ENCODE measurements around the gene SLC1A5.
"Not testable (repeated sequence)": the region's sequence is repeated elsewhere in the genome, so short reads cannot be mapped to it uniquely, and the experiment has no call there.

SLC1A5 gene

DNA sequence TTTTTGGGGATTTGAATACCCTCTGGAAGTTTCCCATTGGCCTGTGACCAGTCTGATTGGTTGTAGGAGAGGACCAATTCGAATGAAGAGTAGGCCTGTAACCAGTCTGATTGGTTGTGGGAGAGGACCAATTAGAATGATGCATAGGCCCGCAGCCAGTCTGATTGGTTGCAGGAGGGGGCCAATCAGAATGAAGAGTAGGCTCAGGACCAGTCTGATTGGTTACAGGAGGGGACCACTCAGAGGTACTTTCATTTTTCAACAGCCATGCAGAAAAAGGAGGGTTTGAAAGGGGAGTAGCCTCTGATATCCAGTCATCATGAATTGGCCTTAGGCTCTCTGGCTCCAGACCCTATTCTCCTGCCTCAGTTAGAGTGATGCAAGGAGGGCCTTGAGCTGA is 30.4 kb upstream of the SLC1A5 start:
- no peaks in the 10 kb centered on the region for H3K4me1 ChIP-seq (ENCODE audit: insufficient read depth, low read length)
- no peak overlapping the region for H3K9ac ChIP-seq (ENCODE audit: low read length)
- no peaks in the 10 kb centered on the region for H3K9me3 ChIP-seq (ENCODE audit: low read length)
- no peaks in the 10 kb centered on the region for H3K36me3 ChIP-seq (ENCODE audit: insufficient read depth, low read length)
- no peak overlapping the region for H3K27ac ChIP-seq (ENCODE audit: low read depth, low read length)
- H3K4me3 ChIP-seq (ENCODE audit: low read depth in 1 of 2, low read length in 2 of 2), result no peak overlapping the region
- no peaks in the 10 kb centered on the region for H3K27me3 ChIP-seq (ENCODE audit: control insufficient read depth in 1 of 2, insufficient read depth in 2 of 2, low read length in 2 of 2)

DNA sequence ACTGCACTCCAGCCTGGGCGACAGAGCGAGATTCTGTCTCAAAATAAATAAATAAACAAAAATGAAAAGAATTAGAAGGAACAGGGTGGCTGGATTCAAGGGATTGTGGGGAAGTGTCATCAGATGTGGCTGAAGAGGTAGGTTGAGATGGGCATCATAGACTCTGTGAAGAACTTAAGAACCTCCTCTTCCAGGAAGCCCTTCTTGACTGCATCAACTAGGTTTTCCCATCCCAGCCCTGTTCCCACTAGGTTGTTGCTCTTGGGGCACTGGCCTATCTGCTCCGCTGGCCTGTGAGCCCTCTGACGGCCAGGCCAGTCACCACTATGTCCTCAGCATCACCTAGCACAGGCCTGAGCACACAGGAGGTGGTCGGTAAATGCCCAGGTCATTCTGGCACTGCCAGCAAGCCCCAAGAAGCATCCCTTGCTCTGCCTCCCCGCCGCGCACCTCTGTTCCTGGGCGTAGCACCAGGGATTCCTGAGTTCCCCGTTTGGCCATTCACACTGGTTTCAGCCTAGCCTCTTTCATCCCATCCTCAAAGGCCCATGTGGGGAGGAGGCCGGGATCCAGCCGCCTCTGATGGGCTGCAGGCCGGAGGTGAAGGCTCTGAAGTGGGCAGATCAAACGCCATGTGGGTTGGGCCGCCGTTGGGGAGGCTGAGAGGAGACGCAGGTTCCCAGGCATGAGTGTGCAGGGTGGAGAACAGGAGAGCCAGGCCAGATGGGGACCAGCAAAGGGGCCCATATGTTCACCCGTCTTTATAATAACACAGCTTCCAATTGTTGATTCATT is 27.6 kb upstream of the SLC1A5 start:
- no peak overlapping the region for H3K9ac ChIP-seq (ENCODE audit: low read length)
- H3K4me1 ChIP-seq (ENCODE audit: insufficient read depth, low read length), result no peaks in the 10 kb centered on the region
- H3K27me3 ChIP-seq (ENCODE audit: control insufficient read depth in 1 of 2, insufficient read depth in 2 of 2, low read length in 2 of 2), result no peaks in the 10 kb centered on the region
- H3K36me3 ChIP-seq (ENCODE audit: insufficient read depth, low read length), result no peaks in the 10 kb centered on the region
- H3K27ac ChIP-seq (ENCODE audit: low read depth, low read length), result no peak overlapping the region
- no peaks in the 10 kb centered on the region for H3K9me3 ChIP-seq (ENCODE audit: low read length)
- H3K4me3 ChIP-seq (ENCODE audit: low read depth in 1 of 2, low read length in 2 of 2), result no peak overlapping the region

DNA sequence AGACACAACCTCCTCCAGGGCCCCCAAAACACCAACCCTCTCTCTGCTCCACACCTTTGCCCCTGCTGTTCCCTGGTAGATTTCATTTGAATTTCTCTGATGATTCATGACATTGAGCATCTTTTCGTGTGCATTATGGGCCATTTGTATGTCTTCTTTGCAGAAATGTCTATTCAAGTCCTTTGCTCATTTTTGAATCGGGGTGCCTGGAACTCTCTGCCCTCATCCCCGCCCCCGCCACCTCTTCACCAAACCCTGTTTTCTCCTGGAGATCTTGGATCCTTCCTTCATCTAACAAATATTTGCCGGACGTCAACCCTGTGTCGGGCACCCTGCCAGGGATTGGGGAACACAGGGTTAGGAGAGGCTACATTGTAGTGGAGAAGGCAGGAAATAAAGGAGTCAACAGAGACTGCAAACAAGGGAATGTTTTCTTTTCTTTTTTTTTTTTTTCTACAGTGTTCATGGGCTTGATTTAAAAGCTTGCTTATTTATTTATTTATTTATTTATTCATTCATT is 25.5 kb upstream of the SLC1A5 start:
- Histone ChIP-seq H3K4me1 (ENCODE audit: insufficient read depth, low read length) (no peaks in the 10 kb centered on the region), H3K27ac (ENCODE audit: low read depth, low read length) (no peak overlapping the region)

DNA sequence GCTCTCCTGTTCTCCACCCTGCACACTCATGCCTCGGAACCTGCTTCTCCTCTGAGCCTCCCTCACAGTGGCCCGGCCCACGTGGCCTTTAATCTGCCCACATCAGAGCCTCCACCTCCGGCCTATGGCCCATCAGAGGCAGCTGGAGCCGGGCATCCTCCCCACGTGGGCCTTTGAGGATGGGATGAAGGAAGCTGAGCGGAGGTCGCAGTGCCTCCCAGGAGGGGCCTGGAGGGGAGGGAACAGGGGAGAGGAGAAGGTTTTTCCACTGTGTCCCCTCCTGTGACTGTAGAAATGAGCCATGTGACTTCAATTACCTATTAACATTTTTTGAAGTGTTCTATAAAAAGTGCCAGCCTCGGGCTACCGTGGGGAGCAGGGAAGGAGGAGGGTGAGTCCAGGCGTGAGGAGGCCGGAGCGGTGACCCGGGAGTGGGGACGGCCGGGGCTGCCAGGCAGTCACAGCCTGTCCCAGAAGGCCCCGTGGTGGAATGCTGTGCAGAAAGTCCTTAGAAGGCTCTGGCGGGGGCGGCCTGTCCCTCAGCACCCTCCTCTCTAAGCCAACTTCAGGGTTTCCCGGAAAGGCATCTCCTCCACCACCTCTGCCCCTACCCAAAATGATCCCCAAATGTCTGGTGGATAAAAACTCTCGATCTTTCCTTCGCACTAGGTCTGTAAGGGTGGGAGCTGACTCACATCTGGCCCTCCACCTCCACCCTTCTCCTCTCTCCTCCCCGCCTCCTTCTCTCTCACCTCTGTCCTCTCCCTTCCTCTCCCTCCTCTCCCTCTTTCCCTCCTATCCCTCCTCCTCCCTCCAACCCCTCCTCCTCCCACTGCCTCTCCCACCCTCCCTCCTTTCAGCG is 24.8 kb upstream of the SLC1A5 start:
- H3K4me1 ChIP-seq (ENCODE audit: insufficient read depth, low read length), result no peaks in the 10 kb centered on the region
- no peaks in the 10 kb centered on the region for H3K9me3 ChIP-seq (ENCODE audit: low read length)
- no peaks in the 10 kb centered on the region for H3K27me3 ChIP-seq (ENCODE audit: control insufficient read depth in 1 of 2, insufficient read depth in 2 of 2, low read length in 2 of 2)
- no peak overlapping the region for H3K27ac ChIP-seq (ENCODE audit: low read depth, low read length)
- no peak overlapping the region for H3K4me3 ChIP-seq (ENCODE audit: low read depth in 1 of 2, low read length in 2 of 2)
- H3K36me3 ChIP-seq (ENCODE audit: insufficient read depth, low read length), result no peaks in the 10 kb centered on the region
- H3K9ac ChIP-seq (ENCODE audit: low read length), result no peak overlapping the region

More for the DNA sequence above, 25.5 kb upstream of the SLC1A5 start:
- Histone ChIP-seq H3K4me3 (ENCODE audit: low read depth in 1 of 2, low read length in 2 of 2) (no peak overlapping the region), H3K36me3 (ENCODE audit: insufficient read depth, low read length) (no peaks in the 10 kb centered on the region), H3K9ac (ENCODE audit: low read length) (no peak overlapping the region), H3K9me3 (ENCODE audit: low read length) (no peaks in the 10 kb centered on the region), H3K27me3 (ENCODE audit: control insufficient read depth in 1 of 2, insufficient read depth in 2 of 2, low read length in 2 of 2) (no peaks in the 10 kb centered on the region)

DNA sequence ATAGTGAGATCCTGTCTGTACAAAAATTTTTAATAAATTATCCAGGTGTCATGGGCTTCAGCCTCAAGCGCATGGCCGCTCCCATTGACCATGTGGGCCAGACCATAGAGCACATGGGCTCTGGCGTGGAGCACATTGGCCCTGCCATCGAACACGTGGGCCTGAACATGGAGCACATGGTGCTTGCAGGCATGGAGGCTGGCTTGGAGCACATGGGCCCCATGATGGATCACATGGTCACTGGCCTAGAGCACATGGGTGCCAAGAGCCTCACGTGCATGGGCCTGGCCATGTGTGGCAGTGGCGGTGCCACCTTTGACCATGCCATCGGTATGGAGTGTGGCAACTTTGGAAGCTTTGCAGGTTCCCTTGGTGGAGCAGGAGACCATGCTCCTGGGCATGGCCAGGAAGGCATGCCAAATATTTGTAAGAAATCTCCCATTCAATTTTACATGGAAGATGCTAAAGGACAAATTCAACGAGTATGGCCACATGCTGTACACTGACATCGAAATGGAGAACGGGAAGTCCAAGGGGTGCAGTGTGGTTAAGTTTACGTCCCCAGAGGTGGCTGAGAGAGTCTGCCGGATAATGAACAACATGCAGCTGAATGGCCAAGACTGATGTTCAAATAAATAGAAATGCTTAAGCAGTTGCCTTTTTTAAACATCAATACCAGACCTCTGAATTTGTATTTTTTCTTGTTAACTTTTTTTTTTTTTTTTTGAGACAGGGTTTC is 21.3 kb upstream of the SLC1A5 start:
- H3K9me3 ChIP-seq (ENCODE audit: low read length), result no peaks in the 10 kb centered on the region
- no peaks in the 10 kb centered on the region for H3K36me3 ChIP-seq (ENCODE audit: insufficient read depth, low read length)
- no peaks in the 10 kb centered on the region for H3K27me3 ChIP-seq (ENCODE audit: control insufficient read depth in 1 of 2, insufficient read depth in 2 of 2, low read length in 2 of 2)
- no peak overlapping the region for H3K27ac ChIP-seq (ENCODE audit: low read depth, low read length)
- H3K4me1 ChIP-seq (ENCODE audit: insufficient read depth, low read length), result no peaks in the 10 kb centered on the region
- H3K9ac ChIP-seq (ENCODE audit: low read length), result no peak overlapping the region
- H3K4me3 ChIP-seq (ENCODE audit: low read depth in 1 of 2, low read length in 2 of 2), result no peak overlapping the region

DNA sequence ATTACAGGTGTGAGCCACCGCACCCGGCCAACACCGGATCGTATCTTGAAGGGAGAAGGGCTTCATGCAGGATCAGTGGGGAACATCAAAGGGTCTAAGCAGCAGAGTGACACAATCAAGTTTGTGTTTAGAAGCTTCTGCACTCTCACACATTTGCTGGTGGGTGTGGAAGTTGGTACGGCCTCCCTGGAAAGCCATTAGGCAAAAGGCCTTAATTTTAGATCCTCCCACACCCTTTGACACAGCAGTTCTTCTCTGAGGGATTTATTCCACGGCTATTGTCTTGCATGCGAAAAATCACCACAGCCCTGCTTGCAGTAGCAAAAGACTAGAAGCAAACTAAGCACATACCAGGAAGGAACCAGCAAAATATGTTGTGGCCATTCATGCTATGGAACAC is 18.3 kb upstream of the SLC1A5 start:
- Histone ChIP-seq H3K27ac (ENCODE audit: low read depth, low read length) (no peak overlapping the region), H3K4me3 (ENCODE audit: low read depth in 1 of 2, low read length in 2 of 2) (no peak overlapping the region), H3K9ac (ENCODE audit: low read length) (no peak overlapping the region), H3K4me1 (ENCODE audit: insufficient read depth, low read length) (no peaks in the 10 kb centered on the region), H3K9me3 (ENCODE audit: low read length) (no peaks in the 10 kb centered on the region), H3K27me3 (ENCODE audit: control insufficient read depth in 1 of 2, insufficient read depth in 2 of 2, low read length in 2 of 2) (no peaks in the 10 kb centered on the region), H3K36me3 (ENCODE audit: insufficient read depth, low read length) (no peaks in the 10 kb centered on the region)

DNA sequence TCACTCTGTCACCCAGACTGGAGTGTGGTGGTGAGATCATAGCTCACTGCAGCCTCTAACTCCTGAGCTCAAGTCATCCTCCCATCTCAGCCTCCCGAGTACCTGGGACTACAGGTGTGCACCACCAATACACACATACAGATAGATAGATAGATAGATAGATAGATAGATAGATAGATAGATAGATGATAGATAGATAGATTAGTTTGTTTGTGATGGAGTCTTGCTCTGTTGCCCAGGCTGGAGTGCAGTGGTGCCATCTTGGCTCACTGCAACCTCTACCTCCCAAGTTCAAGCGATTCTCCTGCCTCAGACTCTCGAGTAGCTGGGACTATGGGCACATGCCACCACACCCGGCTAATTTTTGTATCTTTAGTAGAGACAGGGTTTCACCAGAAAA is 16.0 kb upstream of the SLC1A5 start:
- H3K27me3 ChIP-seq (ENCODE audit: control insufficient read depth in 1 of 2, insufficient read depth in 2 of 2, low read length in 2 of 2); H3K4me3 ChIP-seq (ENCODE audit: low read depth in 1 of 2, low read length in 2 of 2); H3K9me3 ChIP-seq (ENCODE audit: low read length); H3K36me3 ChIP-seq (ENCODE audit: insufficient read depth, low read length); H3K4me1 ChIP-seq (ENCODE audit: insufficient read depth, low read length); H3K27ac ChIP-seq (ENCODE audit: low read depth, low read length); H3K9ac ChIP-seq (ENCODE audit: low read length): not testable (repeated sequence)

DNA sequence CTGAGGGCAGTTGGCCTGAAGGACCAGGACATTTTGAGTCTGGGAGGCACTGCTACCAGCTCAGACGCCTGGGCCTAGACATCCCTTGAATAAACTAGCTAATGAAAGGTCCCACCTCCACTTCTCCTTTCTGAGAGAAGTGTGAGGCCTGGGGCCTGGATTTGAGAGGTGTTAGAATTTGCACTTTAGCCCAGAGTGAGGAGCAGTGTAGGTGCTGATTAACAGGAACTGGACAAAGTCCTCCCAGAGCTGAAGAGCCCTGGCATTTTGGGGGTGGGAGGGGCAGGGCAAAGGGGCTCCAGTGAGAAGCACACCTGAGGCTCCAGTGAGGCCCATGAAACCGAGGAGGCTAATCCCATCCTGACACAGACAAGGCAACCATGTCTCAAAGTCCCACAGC is 15.2 kb upstream of the SLC1A5 start:
- no peaks in the 10 kb centered on the region for H3K27me3 ChIP-seq (ENCODE audit: control insufficient read depth in 1 of 2, insufficient read depth in 2 of 2, low read length in 2 of 2)
- no peak overlapping the region for H3K9ac ChIP-seq (ENCODE audit: low read length)
- H3K4me3 ChIP-seq (ENCODE audit: low read depth in 1 of 2, low read length in 2 of 2), result no peak overlapping the region
- H3K36me3 ChIP-seq (ENCODE audit: insufficient read depth, low read length), result no peaks in the 10 kb centered on the region
- no peak overlapping the region for H3K27ac ChIP-seq (ENCODE audit: low read depth, low read length)
- no peaks in the 10 kb centered on the region for H3K4me1 ChIP-seq (ENCODE audit: insufficient read depth, low read length)
- no peaks in the 10 kb centered on the region for H3K9me3 ChIP-seq (ENCODE audit: low read length)

DNA sequence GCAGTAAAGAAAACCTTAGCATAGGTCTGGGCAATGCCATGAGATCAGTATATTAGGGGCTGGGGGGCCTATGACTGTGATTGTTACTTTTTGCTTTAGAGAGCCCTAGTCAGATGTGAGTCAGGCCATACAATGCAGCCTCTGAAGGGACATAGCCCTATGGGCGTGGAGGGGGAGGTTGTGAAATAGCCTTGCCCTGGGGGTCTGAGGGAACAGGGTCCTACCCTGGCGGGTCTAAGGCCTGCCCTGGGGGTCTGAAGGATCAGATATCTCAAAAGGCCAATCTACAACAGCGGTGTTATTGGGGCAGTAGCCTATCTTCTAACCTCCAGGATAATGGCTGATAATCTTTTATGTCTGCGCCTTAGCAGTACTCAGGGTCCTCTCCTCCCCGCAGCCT is 13.8 kb upstream of the SLC1A5 start:
- no peak overlapping the region for H3K27ac ChIP-seq (ENCODE audit: low read depth, low read length)
- H3K4me3 ChIP-seq (ENCODE audit: low read depth in 1 of 2, low read length in 2 of 2), result no peak overlapping the region
- no peaks in the 10 kb centered on the region for H3K4me1 ChIP-seq (ENCODE audit: insufficient read depth, low read length)
- no peaks in the 10 kb centered on the region for H3K36me3 ChIP-seq (ENCODE audit: insufficient read depth, low read length)
- no peak overlapping the region for H3K9ac ChIP-seq (ENCODE audit: low read length)
- no peaks in the 10 kb centered on the region for H3K27me3 ChIP-seq (ENCODE audit: control insufficient read depth in 1 of 2, insufficient read depth in 2 of 2, low read length in 2 of 2)
- no peaks in the 10 kb centered on the region for H3K9me3 ChIP-seq (ENCODE audit: low read length)

DNA sequence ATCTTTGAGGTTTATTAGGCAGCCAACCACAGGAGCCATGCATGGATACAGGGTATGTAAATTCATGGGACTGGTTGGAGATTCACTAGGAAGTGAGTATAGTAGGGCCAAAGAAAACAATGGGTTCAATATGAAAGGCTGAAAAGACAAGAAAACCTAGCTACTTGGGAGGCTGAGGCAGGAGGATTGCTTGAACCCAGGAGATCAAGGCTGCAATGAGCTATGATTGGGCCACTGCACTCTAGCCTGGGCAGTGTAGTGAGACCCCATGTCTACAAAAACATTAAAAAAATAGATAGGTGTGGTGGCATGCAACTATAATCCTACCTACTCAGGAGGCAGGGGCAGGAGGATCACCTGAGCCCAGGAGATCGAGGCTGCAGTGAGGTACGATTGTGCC is 10.3 kb upstream of the SLC1A5 start:
- H3K27me3 ChIP-seq (ENCODE audit: control insufficient read depth in 1 of 2, insufficient read depth in 2 of 2, low read length in 2 of 2), result no peaks in the 10 kb centered on the region
- H3K36me3 ChIP-seq (ENCODE audit: insufficient read depth, low read length), result no peaks in the 10 kb centered on the region
- no peak overlapping the region for H3K27ac ChIP-seq (ENCODE audit: low read depth, low read length)
- no peak overlapping the region for H3K9ac ChIP-seq (ENCODE audit: low read length)
- H3K4me3 ChIP-seq (ENCODE audit: low read depth in 1 of 2, low read length in 2 of 2), result no peak overlapping the region
- no peaks in the 10 kb centered on the region for H3K9me3 ChIP-seq (ENCODE audit: low read length)
- peaks cover 4% of the 10 kb centered on the region for H3K4me1 ChIP-seq (ENCODE audit: insufficient read depth, low read length)

DNA sequence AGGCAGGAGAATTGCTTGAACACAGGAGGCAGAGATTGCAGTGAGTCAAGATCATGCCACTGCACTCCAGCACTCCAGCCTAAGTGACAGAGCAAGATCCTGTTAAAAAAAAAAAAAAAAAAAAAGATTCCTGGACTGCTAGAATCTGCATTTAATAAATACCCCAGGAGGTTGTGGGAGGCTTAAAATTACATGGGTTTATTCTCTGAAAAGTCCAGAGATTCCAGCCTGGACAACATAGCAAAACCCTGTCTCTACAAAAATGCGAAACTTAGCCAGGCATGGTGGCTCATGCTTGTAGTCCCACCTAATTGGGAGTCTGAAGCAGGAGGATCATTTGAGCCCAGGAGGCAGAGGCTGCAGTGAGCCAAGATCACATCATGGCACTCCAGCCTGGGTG is 9.5 kb upstream of the SLC1A5 start:
- no peak overlapping the region for H3K27ac ChIP-seq (ENCODE audit: low read depth, low read length)

More for the DNA sequence above, 9.5 kb upstream of the SLC1A5 start:
- H3K27me3 ChIP-seq (ENCODE audit: control insufficient read depth in 1 of 2, insufficient read depth in 2 of 2, low read length in 2 of 2), result no peaks in the 10 kb centered on the region
- no peak overlapping the region for H3K9ac ChIP-seq (ENCODE audit: low read length)
- peaks cover 4% of the 10 kb centered on the region for H3K4me1 ChIP-seq (ENCODE audit: insufficient read depth, low read length)
- no peak overlapping the region for H3K4me3 ChIP-seq (ENCODE audit: low read depth in 1 of 2, low read length in 2 of 2)
- no peaks in the 10 kb centered on the region for H3K9me3 ChIP-seq (ENCODE audit: low read length)
- no peaks in the 10 kb centered on the region for H3K36me3 ChIP-seq (ENCODE audit: insufficient read depth, low read length)
